Endothelial cell (in vitro differentiated cells): Measurements from ENCODE around the gene PRKCZ. TPM values are rescaled to one million over a fixed set of nuclear protein-coding genes. Genes with fewer than 3 reads are reported as not detected.
"Not testable (repeated sequence)": the region's sequence is repeated elsewhere in the genome, so short reads cannot be mapped to it uniquely, and the experiment has no call there.

Experiments used
- DNase-seq: peaks from one replicate; pipeline ENCODE4 v3.0.0; 2021; ENCODE audit warnings: low spot score
- H3K27ac Mint-ChIP-seq: one replicate; pipeline ENCODE4 v1.8.0; 2021; ENCODE audit warnings: mixed read lengths, inconsistent platforms; ENCODE audit not compliant: unreplicated experiment
- H3K27me3 Mint-ChIP-seq: one replicate; pipeline ENCODE4 v1.8.0; 2021; ENCODE audit warnings: mild to moderate bottlenecking, moderate library complexity, mixed read lengths, inconsistent platforms; ENCODE audit not compliant: unreplicated experiment
- H3K36me3 Mint-ChIP-seq: one replicate; pipeline ENCODE4 v1.8.0; 2021; ENCODE audit warnings: mild to moderate bottlenecking, low read depth, mixed read lengths, inconsistent platforms; ENCODE audit not compliant: unreplicated experiment
- H3K4me1 Mint-ChIP-seq: one replicate; pipeline ENCODE4 v1.8.0; 2021; ENCODE audit warnings: mild to moderate bottlenecking, mixed read lengths, inconsistent platforms; ENCODE audit not compliant: unreplicated experiment
- H3K4me3 Mint-ChIP-seq: one replicate; pipeline ENCODE4 v1.8.0; 2021; ENCODE audit warnings: mild to moderate bottlenecking, mixed read lengths, inconsistent platforms; ENCODE audit not compliant: unreplicated experiment
- H3K9me3 Mint-ChIP-seq: one replicate; pipeline ENCODE4 v1.8.0; 2021; ENCODE audit warnings: mixed read lengths, inconsistent platforms; ENCODE audit not compliant: unreplicated experiment
- total RNA-seq: library from RNA; stranded (reverse); fragmentation: NEBNext Ultra II Directional; extraction: Animal tissue kit (Norgen Biotek cat#: 25700); gene quantifications from one replicate; pipeline ENCODE4 v1.2.1, GENCODE V29; 2021; ENCODE audit not compliant: unreplicated experiment
- TF ChIP-seq, protein P1 (sequence below): fragments of 200-600 bp; sonication (generic); IDR thresholded peaks from one replicate; pipeline ENCODE4 v1.5.0; 2021; ENCODE audit warnings: antibody characterized with exemption; ENCODE audit not compliant: unreplicated experiment

The PRKCZ gene
- total RNA-seq, 1 donor from 2014 or later, result 23.1 TPM

- DNase-seq, result no peak
- Mint-ChIP-seq H3K9me3 (no peaks in the 10 kb centered on the region), H3K36me3 (no peaks in the 10 kb centered on the region), H3K4me1 (peaks cover 6% of the 10 kb centered on the region), H3K4me3 (no peak overlapping the region), H3K27ac (no peak overlapping the region), H3K27me3 (peaks cover 4% of the 10 kb centered on the region)
- TF ChIP-seq, protein P1, sequence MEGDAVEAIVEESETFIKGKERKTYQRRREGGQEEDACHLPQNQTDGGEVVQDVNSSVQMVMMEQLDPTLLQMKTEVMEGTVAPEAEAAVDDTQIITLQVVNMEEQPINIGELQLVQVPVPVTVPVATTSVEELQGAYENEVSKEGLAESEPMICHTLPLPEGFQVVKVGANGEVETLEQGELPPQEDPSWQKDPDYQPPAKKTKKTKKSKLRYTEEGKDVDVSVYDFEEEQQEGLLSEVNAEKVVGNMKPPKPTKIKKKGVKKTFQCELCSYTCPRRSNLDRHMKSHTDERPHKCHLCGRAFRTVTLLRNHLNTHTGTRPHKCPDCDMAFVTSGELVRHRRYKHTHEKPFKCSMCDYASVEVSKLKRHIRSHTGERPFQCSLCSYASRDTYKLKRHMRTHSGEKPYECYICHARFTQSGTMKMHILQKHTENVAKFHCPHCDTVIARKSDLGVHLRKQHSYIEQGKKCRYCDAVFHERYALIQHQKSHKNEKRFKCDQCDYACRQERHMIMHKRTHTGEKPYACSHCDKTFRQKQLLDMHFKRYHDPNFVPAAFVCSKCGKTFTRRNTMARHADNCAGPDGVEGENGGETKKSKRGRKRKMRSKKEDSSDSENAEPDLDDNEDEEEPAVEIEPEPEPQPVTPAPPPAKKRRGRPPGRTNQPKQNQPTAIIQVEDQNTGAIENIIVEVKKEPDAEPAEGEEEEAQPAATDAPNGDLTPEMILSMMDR, result no peak
These were observed 60.8 kb downstream of the PRKCZ start for GRCh38 chr1:2110738-2111673.

- peaks cover 11% of the 10 kb centered on the region for H3K4me1 Mint-ChIP-seq
- no peak for DNase-seq
- no peak overlapping the region for H3K4me3 Mint-ChIP-seq
- TF ChIP-seq, protein P1, result no peak
- peaks cover 5% of the 10 kb centered on the region for H3K27me3 Mint-ChIP-seq
- H3K36me3 Mint-ChIP-seq, result no peaks in the 10 kb centered on the region
- H3K9me3 Mint-ChIP-seq, result no peaks in the 10 kb centered on the region
- H3K27ac Mint-ChIP-seq, result no peak overlapping the region
These were observed 61.4 kb downstream of the PRKCZ start for GRCh38 chr1:2111674-2112035.

GRCh38 chr1:2112280-2112701 lies 62.1 kb downstream of the PRKCZ start:
- TF ChIP-seq, protein P1, result no peak
- H3K4me3 Mint-ChIP-seq, result no peak overlapping the region
- H3K27me3 Mint-ChIP-seq, result peaks cover 5% of the 10 kb centered on the region
- no peaks in the 10 kb centered on the region for H3K9me3 Mint-ChIP-seq
- no peak overlapping the region for H3K27ac Mint-ChIP-seq
- peaks cover 11% of the 10 kb centered on the region for H3K4me1 Mint-ChIP-seq
- no peaks in the 10 kb centered on the region for H3K36me3 Mint-ChIP-seq
- no peak for DNase-seq

DNA sequence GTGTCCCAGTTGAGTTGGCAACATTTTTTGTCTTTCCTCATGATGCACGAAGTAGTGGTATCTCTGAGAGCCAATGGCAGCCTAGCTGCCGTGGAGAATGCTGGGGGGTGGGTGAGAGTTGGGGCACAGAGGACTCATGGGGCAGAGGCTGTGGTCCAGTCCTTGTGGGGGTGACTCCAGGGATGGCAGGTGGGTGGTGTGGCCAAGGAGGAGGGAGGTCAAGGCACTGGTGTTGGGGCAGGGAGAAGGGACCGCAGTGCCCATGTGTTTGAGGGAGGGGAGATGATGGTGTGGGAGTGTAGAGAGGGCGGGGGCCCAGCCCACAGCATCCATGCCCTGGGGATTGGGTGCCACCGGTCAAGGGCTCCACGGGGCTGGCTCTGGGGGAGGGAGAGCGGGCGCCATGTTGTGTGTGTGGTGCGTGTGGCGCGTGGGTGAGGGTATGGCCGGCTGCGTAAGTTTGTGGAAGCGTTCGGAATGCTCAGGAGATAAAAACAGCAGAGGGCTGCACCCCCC lies 63.5 kb downstream of the PRKCZ start:
- DNase-seq, result no peak
- Mint-ChIP-seq H3K4me1 (peaks cover 11% of the 10 kb centered on the region), H3K4me3 (no peak overlapping the region), H3K27ac (no peak overlapping the region), H3K36me3 (no peaks in the 10 kb centered on the region), H3K9me3 (no peaks in the 10 kb centered on the region), H3K27me3 (peaks cover 5% of the 10 kb centered on the region)
- TF ChIP-seq, protein P1, result no peak

DNA sequence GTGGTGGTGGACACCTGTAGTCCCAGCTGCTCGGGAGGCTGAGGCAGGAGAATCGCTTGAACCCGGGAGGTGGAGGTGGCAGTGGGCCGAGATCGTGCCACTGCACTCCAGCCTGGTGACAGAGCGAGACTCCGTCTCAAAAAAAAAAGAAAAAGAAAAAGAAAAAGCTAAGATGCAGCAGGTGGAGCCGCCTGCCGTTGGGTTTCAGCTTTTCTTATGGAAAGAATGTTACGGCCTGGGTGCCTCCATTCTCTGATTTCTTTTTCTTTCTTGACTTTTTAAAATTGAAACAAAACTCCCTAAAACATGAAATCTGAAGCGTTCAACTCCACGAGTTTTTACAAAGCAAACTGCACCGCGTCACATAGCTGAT lies 64.4 kb downstream of the PRKCZ start:
- not testable (repeated sequence) for H3K27me3 Mint-ChIP-seq, H3K36me3 Mint-ChIP-seq, DNase-seq, H3K9me3 Mint-ChIP-seq, H3K27ac Mint-ChIP-seq, H3K4me3 Mint-ChIP-seq
- H3K4me1 Mint-ChIP-seq, result peaks cover 11% of the 10 kb centered on the region
